GM12878 (cell line): ENCODE measurements around the gene CLCN2. TPM values are rescaled to one million over a fixed set of nuclear protein-coding genes. Genes with fewer than 3 reads are reported as not detected.

Source experiments
- ATAC-seq: fragments of 200-7000 bp; cut with Tn5 transposase; 3 replicates; pipeline ENCODE4 v1.9.1; 2020; ENCODE audit warnings: mild to moderate bottlenecking, moderate library complexity
- BruUV-seq: library from RNA; stranded (reverse); fragments of 400-500 nt; replicated peaks from 2 replicates; lab custom pipeline; 2021; lab: Mats Ljungman, UMichigan
- CTCF ChIA-PET: fragments of 300-600 bp; sonication (Branson Sonifier 250); formaldehyde crosslinking; extraction: SDS; loops from one replicate; lab custom pipeline; 2021; ENCODE audit warnings: inconsistent platforms; lab: Yijun Ruan, JAX
- POLR2A ChIA-PET: fragments of 350-600 bp; formaldehyde crosslinking; extraction: SDS; loops from one replicate; lab custom pipeline; 2021; ENCODE audit warnings: inconsistent platforms; lab: Charles Lee
- RAD21 ChIA-PET: fragments of 300-600 bp; sonication (Branson Sonifier 250); formaldehyde crosslinking; loops from one replicate; lab custom pipeline; 2023; ENCODE audit warnings: antibody characterized with exemption; ENCODE audit not compliant: unreplicated experiment; lab: Charles Lee
- SMC1A ChIA-PET: fragments of 300-600 bp; sonication (Branson Sonifier 250); formaldehyde crosslinking; loops from one replicate; lab custom pipeline; 2023; ENCODE audit not compliant: unreplicated experiment, uncharacterized antibody; lab: Charles Lee
- DNase-seq: peaks from one replicate; pipeline ENCODE4 v3.0.0-alpha.2; 2011; ENCODE audit warnings: low read depth, low spot score
- FAIRE-seq: peaks from 3 replicates; lab custom pipeline; 2011; peaks lifted over from hg19 to GRCh38; lab: Jason Lieb, UNC
- H2AFZ ChIP-seq: 2 replicates; pipeline ENCODE4 v1.6.0; 2011; ENCODE audit warnings: low read depth, low read length, control low read depth; ENCODE audit not compliant: control insufficient read depth
- H3K27ac ChIP-seq: 2 replicates; pipeline ENCODE4 v1.5.1; 2011; ENCODE audit warnings: control low read depth; ENCODE audit not compliant: control insufficient read depth, insufficient read depth
- H3K27me3 ChIP-seq, 2 experiments: replicated peaks in 1 of 2; 2 replicates each; pipeline versions ENCODE4 v1.6.0 to v1.6.1; 2011; ENCODE audit warnings: low read length in 1 of 2; ENCODE audit not compliant: control insufficient read depth in 2 of 2, insufficient read depth in 2 of 2
- H3K36me3 ChIP-seq, 2 experiments: 2 replicates each; pipeline ENCODE4 v1.5.1; 2011; ENCODE audit warnings: low read length in 1 of 2; ENCODE audit not compliant: control insufficient read depth in 2 of 2, insufficient read depth in 2 of 2
- H3K4me1 ChIP-seq: 2 replicates; pipeline ENCODE4 v1.6.1; 2011; ENCODE audit warnings: mild to moderate bottlenecking, low read length, moderate library complexity, mixed read lengths; ENCODE audit not compliant: control insufficient read depth, insufficient read depth
- H3K4me2 ChIP-seq: 2 replicates; pipeline ENCODE4 v1.6.0; 2011; ENCODE audit warnings: control low read depth; ENCODE audit not compliant: control insufficient read depth, insufficient read depth
- H3K4me3 ChIP-seq: fragments of 200-600 bp; sonication (generic); 2 replicates; pipeline ENCODE4 v1.5.1; 2016
- H3K79me2 ChIP-seq: 2 replicates; pipeline ENCODE4 v1.6.0; 2011; ENCODE audit warnings: low read length; ENCODE audit not compliant: control insufficient read depth, insufficient read depth
- H3K9ac ChIP-seq: 2 replicates; pipeline ENCODE4 v1.8.0; 2011; ENCODE audit warnings: low read length, control low read depth, mixed read lengths; ENCODE audit not compliant: control insufficient read depth, insufficient read depth
- H3K9me3 ChIP-seq: replicated peaks from 3 replicates; pipeline ENCODE4 v1.5.1; 2011; ENCODE audit warnings: mild to moderate bottlenecking, low read length; ENCODE audit not compliant: control insufficient read depth, insufficient read depth
- H4K20me1 ChIP-seq: 2 replicates; pipeline ENCODE4 v1.6.0; 2011; ENCODE audit not compliant: control insufficient read depth, insufficient read depth
- GATAD2B ChIP-seq: fragments of 450-650 bp; conservative IDR thresholded peaks from 2 replicates; pipeline ENCODE4 v1.6.1; 2017; ENCODE audit warnings: low read depth, mild to moderate bottlenecking, moderate library complexity
- RAD21 ChIP-seq: IDR thresholded peaks from 2 replicates; pipeline ENCODE4 v1.6.1; 2011; ENCODE audit warnings: mild to moderate bottlenecking, low read depth, low read length, moderate library complexity; ENCODE audit not compliant: insufficient read depth
- SUPT20H ChIP-seq: IDR thresholded peaks from 2 replicates; pipeline ENCODE4 v1.6.1; 2011; ENCODE audit warnings: low read depth, mild to moderate bottlenecking, low read length, moderate library complexity, borderline replicate concordance; ENCODE audit not compliant: control insufficient read depth
- TCF12 ChIP-seq: IDR thresholded peaks from 2 replicates; pipeline ENCODE4 v1.6.1; 2011; ENCODE audit warnings: low read depth, mild to moderate bottlenecking, low read length
- ZBTB11 ChIP-seq: fragments of 450-650 bp; formaldehyde crosslinking; IDR thresholded peaks from 2 replicates; pipeline ENCODE4 v1.5.0; 2022; ENCODE audit warnings: mild to moderate bottlenecking, missing genetic modification characterization
- WGBS: methylation state at CpG from one replicate; pipeline ENCODE4 v1.1.6; 2016; ENCODE audit warnings: low lambda C conversion rate; ENCODE audit not compliant: insufficient replicate concordance, insufficient coverage; ENCODE audit errors: missing lambda C conversion rate; 5-methylcytosine and 5-hydroxymethylcytosine counted together
- in situ Hi-C: fragments of 300-500 bp; cut with MboI; formaldehyde crosslinking; loops from 9 replicates; pipeline ENCODE4 v1.14.3; 2018; ENCODE audit warnings: mixed read lengths
- intact Hi-C: fragments of 100-400 bp; cut with micrococcal nuclease; formaldehyde crosslinking; loops from one replicate; pipeline ENCODE4 v1.14.2; 2022; ENCODE audit not compliant: unreplicated experiment
- polyA plus RNA-seq, 11 experiments: library from polyadenylated mRNA; depleted of rRNA in 4 of 11; unstranded in 6 of 11; stranded (reverse) in 5 of 11; fragments of >200 nt; fragmentation: Nextera tagmentation in 4 of 11; fragmentation: Illumina TruSeq in 1 of 11; extraction: Ambion mirVana in 4 of 11; extraction: Trizol in 1 of 11; gene quantifications; 1 replicate in 1 of 11; 2 replicates in 10 of 11; pipeline versions ENCODE4 v1.2.1 to v1.2.3, GENCODE V29; 2011 to 2016; ENCODE audit warnings: inconsistent platforms in 2 of 11, missing spikeins in 2 of 11, low read depth in 1 of 11
- total RNA-seq, 4 experiments: library from RNA; depleted of rRNA in 3 of 4; stranded (reverse); fragments of >200 nt in 3 of 4; fragmentation: Illumina TruSeq in 1 of 4; extraction: Trizol in 1 of 4; gene quantifications; 2 replicates each; pipeline versions ENCODE4 v1.2.1 to v1.2.3, GENCODE V29; 2013 to 2021

CLCN2 gene
- total and polyA plus RNA-seq, 10 of the 15 experiments (the other 5 are each of a cell fraction or from before 2014, with no cell fraction given) = 0.13 to 2.6 (median 0.85) TPM; not detected in 1

GRCh38 chr3:184307915-184308314 lies 53.5 kb downstream of the CLCN2 start:
- H3K27ac ChIP-seq = no peak overlapping the region
- SMC1A ChIA-PET = no interaction called here
- H3K79me2 ChIP-seq = no peaks in the 10 kb centered on the region
- no peak for FAIRE-seq
- H3K27me3 ChIP-seq = no peaks in the 10 kb centered on the region
- POLR2A ChIA-PET = no interaction called here
- RAD21 ChIA-PET = no interaction called here
- CTCF ChIA-PET = no interaction called here
- peaks cover 20 to 24% of the 10 kb centered on the region in 2 experiments for H3K36me3 ChIP-seq
- TF ChIP-seq SUPT20H = no peak
- H3K9me3 ChIP-seq = no peaks in the 10 kb centered on the region
- 92% methylated on average over 9 of the region's 9 CpGs for WGBS
- H3K4me1 ChIP-seq = no peaks in the 10 kb centered on the region
- no peak overlapping the region for H3K4me2 ChIP-seq
- no TSS peak for BruUV-seq
- in situ Hi-C loops = no loop called here
- no peak overlapping the region for H3K9ac ChIP-seq
- no peak for ATAC-seq
- no peaks in the 10 kb centered on the region for H4K20me1 ChIP-seq
- no peak overlapping the region for H2AFZ ChIP-seq
- no peak for DNase-seq
- intact Hi-C loops = no loop called here
- H3K4me3 ChIP-seq = no peak overlapping the region

- no peak for FAIRE-seq
- Histone ChIP-seq H3K4me1 (no peaks in the 10 kb centered on the region), H3K79me2 (peaks cover 2% of the 10 kb centered on the region; the same call in 1 of the 2 replicates), H3K4me2 (no peak overlapping the region), H4K20me1 (no peaks in the 10 kb centered on the region)
- CTCF ChIA-PET = interaction anchor here (0.7 to 1.2 kb wide), 2 partner anchors 54 to 207 kb away, joined by 3 to 4 read pairs; no protein-coding TSS in a partner anchor
- BruUV-seq = TSS peak; percentile 5
- TF ChIP-seq GATAD2B (no peak), TCF12 (no peak), ZBTB11 (CRISPR knock-in tag) (no peak), RAD21 (no peak)
- TF ChIP-seq, all 136 proteins: peak for 0
- ChIA-PET SMC1A (no interaction called here), POLR2A (interaction anchor here (1.1 kb wide), 1 partner anchor 10 kb away, joined by 3 read pairs; no protein-coding TSS in a partner anchor), RAD21 (interaction anchor here (0.6 kb wide), 1 partner anchor 50 kb away, joined by 4 read pairs; no protein-coding TSS in a partner anchor)
- Histone ChIP-seq H2AFZ (no peak overlapping the region), H3K27me3 (no peaks in the 10 kb centered on the region), H3K4me3 (no peak overlapping the region), H3K9me3 (no peaks in the 10 kb centered on the region), H3K9ac (no peak overlapping the region), H3K27ac (no peak overlapping the region), H3K36me3 (peaks cover 29 to 30% of the 10 kb centered on the region in 2 experiments)
- 100% methylated on average over 4 of the region's 4 CpGs for WGBS
- no peak for DNase-seq
- ATAC-seq = no peak
- intact Hi-C loops = no loop called here
- in situ Hi-C loops = no loop called here
These were observed 54.9 kb downstream of the CLCN2 start for GRCh38 chr3:184306341-184306972.
